ENCODE data around the gene EGFR. TPM values are rescaled to one million over a fixed set of nuclear protein-coding genes. Genes with fewer than 3 reads are reported as not detected.

The EGFR gene
- total and polyA plus RNA-seq, 2 donors (not counting 1 experiment from before 2014, with no cell fraction given) = 55.3 to 62.8 TPM

DNA sequence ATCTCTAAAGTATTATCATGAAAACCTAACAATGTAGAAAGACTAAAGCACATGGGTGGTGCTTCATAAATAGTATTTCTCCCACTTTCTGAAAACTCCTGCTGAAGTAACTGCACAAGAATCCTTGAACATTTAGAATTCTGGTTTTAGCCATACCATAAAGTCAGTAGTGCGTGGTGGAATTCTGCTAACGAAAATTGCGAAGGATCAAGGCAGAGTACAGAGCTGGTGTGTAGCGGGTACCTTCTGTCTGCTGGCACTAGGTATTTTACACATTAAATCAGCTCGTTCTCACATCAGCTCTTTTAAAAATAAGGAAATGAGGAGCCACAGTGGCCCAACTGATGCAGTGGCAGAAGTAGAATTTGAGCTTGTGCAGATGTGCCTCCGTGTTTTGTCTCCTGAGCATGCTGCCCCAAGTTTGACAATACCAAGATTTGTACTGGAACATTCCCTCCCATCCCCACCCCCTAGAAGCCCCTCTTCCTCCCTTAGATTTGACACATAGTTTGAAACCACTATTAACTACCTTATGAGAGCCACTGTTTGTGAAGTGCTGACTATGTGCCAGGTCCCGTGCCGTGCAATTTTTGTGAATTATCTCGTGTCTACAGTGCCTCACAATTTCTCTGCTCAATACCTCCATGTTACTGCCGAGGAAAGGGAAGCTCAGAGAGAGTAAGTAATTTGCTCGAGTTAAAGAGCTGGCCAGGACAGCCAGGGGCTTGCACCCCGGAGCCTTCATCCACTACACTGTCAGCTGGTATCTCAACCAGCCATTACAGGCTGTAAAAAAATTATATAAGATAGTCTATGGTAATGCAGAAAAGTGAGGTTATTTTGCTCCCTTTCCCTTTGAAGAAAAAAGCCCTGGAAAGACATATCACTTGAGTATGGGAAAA lies 66.9 kb downstream of the EGFR start:
- peaks cover 33% of the 10 kb centered on the region for H3K4me1 ChIP-seq (ENCODE audit: control insufficient read depth, extremely low read depth, insufficient read depth, low read length)
- peak overlapping the region; percentile 6 to 50 (median 32) for H3K4me3 ChIP-seq (replicated peaks in 1 of 4; ENCODE audit: control extremely low read depth in 1 of 4, insufficient read depth in 1 of 4, low read depth in 3 of 4, low read length in 4 of 4)
- H3K27ac ChIP-seq (ENCODE audit: insufficient read depth, low read length) = peak overlapping the region; percentile 97
- peaks cover 77% of the 10 kb centered on the region for H3K79me2 ChIP-seq (ENCODE audit: control insufficient read depth, insufficient read depth, low read length)
- peak in 1 of 2 donors; percentile 36 for DNase-seq (ENCODE audit: low read depth in 2 of 2)
- H3K36me3 ChIP-seq (ENCODE audit: control insufficient read depth, insufficient read depth, low read length) = no peaks in the 10 kb centered on the region
- peak overlapping the region; percentile 95 for H3K4me2 ChIP-seq (ENCODE audit: extremely low read depth, insufficient read depth, low read length)
- H3K9me3 ChIP-seq (ENCODE audit: control insufficient read depth, insufficient read depth, low read depth, low read length) = no peaks in the 10 kb centered on the region
- H3K27me3 ChIP-seq (ENCODE audit: control insufficient read depth, insufficient read depth, low read length) = no peaks in the 10 kb centered on the region
- TF ChIP-seq, protein P1, sequence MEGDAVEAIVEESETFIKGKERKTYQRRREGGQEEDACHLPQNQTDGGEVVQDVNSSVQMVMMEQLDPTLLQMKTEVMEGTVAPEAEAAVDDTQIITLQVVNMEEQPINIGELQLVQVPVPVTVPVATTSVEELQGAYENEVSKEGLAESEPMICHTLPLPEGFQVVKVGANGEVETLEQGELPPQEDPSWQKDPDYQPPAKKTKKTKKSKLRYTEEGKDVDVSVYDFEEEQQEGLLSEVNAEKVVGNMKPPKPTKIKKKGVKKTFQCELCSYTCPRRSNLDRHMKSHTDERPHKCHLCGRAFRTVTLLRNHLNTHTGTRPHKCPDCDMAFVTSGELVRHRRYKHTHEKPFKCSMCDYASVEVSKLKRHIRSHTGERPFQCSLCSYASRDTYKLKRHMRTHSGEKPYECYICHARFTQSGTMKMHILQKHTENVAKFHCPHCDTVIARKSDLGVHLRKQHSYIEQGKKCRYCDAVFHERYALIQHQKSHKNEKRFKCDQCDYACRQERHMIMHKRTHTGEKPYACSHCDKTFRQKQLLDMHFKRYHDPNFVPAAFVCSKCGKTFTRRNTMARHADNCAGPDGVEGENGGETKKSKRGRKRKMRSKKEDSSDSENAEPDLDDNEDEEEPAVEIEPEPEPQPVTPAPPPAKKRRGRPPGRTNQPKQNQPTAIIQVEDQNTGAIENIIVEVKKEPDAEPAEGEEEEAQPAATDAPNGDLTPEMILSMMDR (conservative IDR thresholded peaks at IDR 0.05 in 1 of 2, IDR thresholded peaks at IDR 0.05 in 1 of 2; ENCODE audit: low read depth in 1 of 2, low read length in 2 of 2) = no peak
- H2AFZ ChIP-seq (ENCODE audit: low read length) = no peak overlapping the region
- H3K9ac ChIP-seq (ENCODE audit: insufficient read depth, low read length) = no peak overlapping the region
- no peaks in the 10 kb centered on the region for H4K20me1 ChIP-seq (ENCODE audit: control insufficient read depth, extremely low read depth, insufficient read depth, low read length)

DNA sequence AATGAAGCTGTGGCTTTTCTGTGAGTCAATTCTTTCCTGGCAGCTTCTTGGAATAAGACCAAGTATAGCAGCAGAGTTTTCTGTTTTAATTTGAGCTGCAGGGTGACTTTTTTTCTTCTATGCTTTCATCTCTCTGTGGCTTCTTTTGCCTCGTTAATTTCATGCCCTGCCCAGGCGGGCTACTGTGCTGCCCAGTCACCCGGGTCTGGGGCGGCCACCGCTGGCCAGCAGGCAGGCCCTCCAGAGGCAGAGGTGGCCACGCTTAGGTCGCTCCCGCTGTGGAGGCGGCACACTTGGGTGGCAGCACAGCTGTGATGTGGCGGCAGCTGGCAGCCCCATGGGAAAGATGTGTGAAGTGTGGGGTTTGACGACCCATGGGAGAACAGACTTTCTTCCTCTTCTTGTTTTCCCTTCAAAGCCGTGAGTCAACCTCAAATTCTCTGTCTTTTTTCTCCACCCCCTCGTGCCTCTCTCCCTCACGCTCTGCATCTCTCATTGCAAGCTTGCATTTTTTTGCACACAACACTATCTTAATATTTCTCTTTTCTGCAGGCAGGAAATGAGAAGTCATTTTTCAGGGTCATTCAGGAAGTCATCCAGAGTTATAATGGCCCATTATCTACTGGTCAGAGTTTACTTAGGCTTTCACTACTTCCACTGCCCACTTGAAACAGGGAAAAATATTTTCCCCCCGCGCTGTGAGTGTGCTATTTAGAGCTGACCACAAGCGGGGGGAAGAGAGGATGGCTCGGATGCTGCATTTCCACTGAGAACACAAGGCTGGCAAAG lies 67.8 kb downstream of the EGFR start:
- Histone ChIP-seq H4K20me1 (ENCODE audit: control insufficient read depth, extremely low read depth, insufficient read depth, low read length) (no peaks in the 10 kb centered on the region), H3K27me3 (ENCODE audit: control insufficient read depth, insufficient read depth, low read length) (no peaks in the 10 kb centered on the region), H3K9ac (ENCODE audit: insufficient read depth, low read length) (peak overlapping the region; percentile 88), H3K36me3 (ENCODE audit: control insufficient read depth, insufficient read depth, low read length) (no peaks in the 10 kb centered on the region), H2AFZ (ENCODE audit: low read length) (no peak overlapping the region), H3K4me2 (ENCODE audit: extremely low read depth, insufficient read depth, low read length) (peak overlapping the region; percentile 95), H3K4me3 (replicated peaks in 1 of 4; ENCODE audit: control extremely low read depth in 1 of 4, insufficient read depth in 1 of 4, low read depth in 3 of 4, low read length in 4 of 4) (peak overlapping the region; percentile 17 to 50 (median 42)), H3K79me2 (ENCODE audit: control insufficient read depth, insufficient read depth, low read length) (peaks cover 78% of the 10 kb centered on the region), H3K27ac (ENCODE audit: insufficient read depth, low read length) (peak overlapping the region; percentile 97), H3K9me3 (ENCODE audit: control insufficient read depth, insufficient read depth, low read depth, low read length) (no peaks in the 10 kb centered on the region), H3K4me1 (ENCODE audit: control insufficient read depth, extremely low read depth, insufficient read depth, low read length) (peaks cover 30% of the 10 kb centered on the region)
- no peak for TF ChIP-seq EZH2 (IDR thresholded peaks at IDR 0.05; ENCODE audit: low read length, missing control alignments)
- TF ChIP-seq, protein P1 (conservative IDR thresholded peaks at IDR 0.05 in 1 of 2, IDR thresholded peaks at IDR 0.05 in 1 of 2; ENCODE audit: low read depth in 1 of 2, low read length in 2 of 2) = peak in 1 of 2 donors; percentile 1
- DNase-seq (ENCODE audit: low read depth in 2 of 2) = peak; percentile 88 to 91

DNA sequence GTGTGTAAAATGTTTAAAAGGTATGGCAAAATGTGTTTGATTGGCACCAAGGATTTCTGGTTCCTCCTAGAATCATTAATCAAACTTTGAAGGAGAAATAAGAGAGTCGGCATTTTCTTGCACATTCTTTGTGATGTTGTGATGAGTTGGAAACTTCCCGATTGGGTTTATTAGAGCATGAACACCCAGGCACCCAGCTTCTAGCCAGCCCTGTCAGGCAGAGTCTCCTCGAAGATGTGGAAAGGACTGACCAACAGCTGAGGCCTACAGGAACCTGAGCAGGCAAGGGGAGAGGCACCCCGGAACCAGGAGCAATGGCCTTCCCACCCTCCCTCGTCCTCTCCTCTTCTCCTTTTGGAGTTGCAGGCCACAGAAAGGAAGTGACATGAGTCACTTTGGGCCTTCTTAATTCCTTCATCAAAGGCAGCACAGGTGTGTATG lies 68.7 kb downstream of the EGFR start:
- no peaks in the 10 kb centered on the region for H4K20me1 ChIP-seq (ENCODE audit: control insufficient read depth, extremely low read depth, insufficient read depth, low read length)
- H2AFZ ChIP-seq (ENCODE audit: low read length) = no peak overlapping the region
- H3K4me1 ChIP-seq (ENCODE audit: control insufficient read depth, extremely low read depth, insufficient read depth, low read length) = peaks cover 30% of the 10 kb centered on the region
- no peak overlapping the region for H3K9ac ChIP-seq (ENCODE audit: insufficient read depth, low read length)
- no peak overlapping the region for H3K4me2 ChIP-seq (ENCODE audit: extremely low read depth, insufficient read depth, low read length)
- no peak for DNase-seq (ENCODE audit: low read depth in 2 of 2)
- H3K36me3 ChIP-seq (ENCODE audit: control insufficient read depth, insufficient read depth, low read length) = no peaks in the 10 kb centered on the region
- H3K27ac ChIP-seq (ENCODE audit: insufficient read depth, low read length) = peak overlapping the region; percentile 8
- H3K79me2 ChIP-seq (ENCODE audit: control insufficient read depth, insufficient read depth, low read length) = peaks cover 79% of the 10 kb centered on the region
- no peak for TF ChIP-seq EZH2 (IDR thresholded peaks at IDR 0.05; ENCODE audit: low read length, missing control alignments)
- TF ChIP-seq, protein P1 (conservative IDR thresholded peaks at IDR 0.05 in 1 of 2, IDR thresholded peaks at IDR 0.05 in 1 of 2; ENCODE audit: low read depth in 1 of 2, low read length in 2 of 2) = no peak
- no peak overlapping the region for H3K4me3 ChIP-seq (replicated peaks in 1 of 4; ENCODE audit: control extremely low read depth in 1 of 4, insufficient read depth in 1 of 4, low read depth in 3 of 4, low read length in 4 of 4)
- H3K27me3 ChIP-seq (ENCODE audit: control insufficient read depth, insufficient read depth, low read length) = no peaks in the 10 kb centered on the region
- H3K9me3 ChIP-seq (ENCODE audit: control insufficient read depth, insufficient read depth, low read depth, low read length) = no peaks in the 10 kb centered on the region

All from fibroblast of lung (primary cell).